ENCODE results near the gene LEF1. TPM values are rescaled to one million over a fixed set of nuclear protein-coding genes. Genes with fewer than 3 reads are reported as not detected.

Gene LEF1
- total and polyA plus RNA-seq, 2 donors (not counting 1 experiment from before 2014, with no cell fraction given): 1.8 to 2.6 TPM

DNA sequence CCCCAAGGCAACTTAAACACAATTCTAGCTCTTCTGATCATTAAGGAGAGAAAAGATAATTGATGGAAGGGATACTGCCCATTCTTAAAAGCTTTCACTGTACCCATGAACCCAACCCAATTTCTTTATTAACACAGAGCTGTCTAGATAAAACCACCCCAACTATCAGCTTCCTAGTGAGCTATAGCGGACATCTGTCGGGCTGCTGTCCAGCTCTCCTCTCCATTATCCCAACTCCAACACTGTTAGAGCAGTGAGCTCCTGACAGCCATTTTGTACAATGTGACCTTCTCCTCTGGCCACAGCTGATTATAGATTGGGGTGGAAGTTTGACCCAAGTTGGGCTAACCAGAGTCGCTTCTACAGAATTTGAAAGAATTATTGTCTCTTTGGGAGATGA is 112.9 kb downstream of the LEF1 start:
- DNase-seq (ENCODE audit: low read depth in 2 of 2): no peak
- no peak for TF ChIP-seq EZH2 (IDR thresholded peaks at IDR 0.05; ENCODE audit: low read length, missing control alignments)
- TF ChIP-seq, protein P1, sequence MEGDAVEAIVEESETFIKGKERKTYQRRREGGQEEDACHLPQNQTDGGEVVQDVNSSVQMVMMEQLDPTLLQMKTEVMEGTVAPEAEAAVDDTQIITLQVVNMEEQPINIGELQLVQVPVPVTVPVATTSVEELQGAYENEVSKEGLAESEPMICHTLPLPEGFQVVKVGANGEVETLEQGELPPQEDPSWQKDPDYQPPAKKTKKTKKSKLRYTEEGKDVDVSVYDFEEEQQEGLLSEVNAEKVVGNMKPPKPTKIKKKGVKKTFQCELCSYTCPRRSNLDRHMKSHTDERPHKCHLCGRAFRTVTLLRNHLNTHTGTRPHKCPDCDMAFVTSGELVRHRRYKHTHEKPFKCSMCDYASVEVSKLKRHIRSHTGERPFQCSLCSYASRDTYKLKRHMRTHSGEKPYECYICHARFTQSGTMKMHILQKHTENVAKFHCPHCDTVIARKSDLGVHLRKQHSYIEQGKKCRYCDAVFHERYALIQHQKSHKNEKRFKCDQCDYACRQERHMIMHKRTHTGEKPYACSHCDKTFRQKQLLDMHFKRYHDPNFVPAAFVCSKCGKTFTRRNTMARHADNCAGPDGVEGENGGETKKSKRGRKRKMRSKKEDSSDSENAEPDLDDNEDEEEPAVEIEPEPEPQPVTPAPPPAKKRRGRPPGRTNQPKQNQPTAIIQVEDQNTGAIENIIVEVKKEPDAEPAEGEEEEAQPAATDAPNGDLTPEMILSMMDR (conservative IDR thresholded peaks at IDR 0.05 in 1 of 2, IDR thresholded peaks at IDR 0.05 in 1 of 2; ENCODE audit: low read depth in 1 of 2, low read length in 2 of 2): no peak
- no peak overlapping the region for H3K4me2 ChIP-seq (ENCODE audit: extremely low read depth, insufficient read depth, low read length)
- no peaks in the 10 kb centered on the region for H3K27me3 ChIP-seq (ENCODE audit: control insufficient read depth, insufficient read depth, low read length)
- no peaks in the 10 kb centered on the region for H3K36me3 ChIP-seq (ENCODE audit: control insufficient read depth, insufficient read depth, low read length)
- peaks cover 5% of the 10 kb centered on the region for H3K4me1 ChIP-seq (ENCODE audit: control insufficient read depth, extremely low read depth, insufficient read depth, low read length)
- H3K4me3 ChIP-seq (replicated peaks in 1 of 4; ENCODE audit: control extremely low read depth in 1 of 4, insufficient read depth in 1 of 4, low read depth in 3 of 4, low read length in 4 of 4): no peak overlapping the region
- no peaks in the 10 kb centered on the region for H3K9me3 ChIP-seq (ENCODE audit: control insufficient read depth, insufficient read depth, low read depth, low read length)
- no peaks in the 10 kb centered on the region for H4K20me1 ChIP-seq (ENCODE audit: control insufficient read depth, extremely low read depth, insufficient read depth, low read length)
- H3K79me2 ChIP-seq (ENCODE audit: control insufficient read depth, insufficient read depth, low read length): no peaks in the 10 kb centered on the region
- no peak overlapping the region for H3K9ac ChIP-seq (ENCODE audit: insufficient read depth, low read length)
- no peak overlapping the region for H3K27ac ChIP-seq (ENCODE audit: insufficient read depth, low read length)
- no peak overlapping the region for H2AFZ ChIP-seq (ENCODE audit: low read length)

DNA sequence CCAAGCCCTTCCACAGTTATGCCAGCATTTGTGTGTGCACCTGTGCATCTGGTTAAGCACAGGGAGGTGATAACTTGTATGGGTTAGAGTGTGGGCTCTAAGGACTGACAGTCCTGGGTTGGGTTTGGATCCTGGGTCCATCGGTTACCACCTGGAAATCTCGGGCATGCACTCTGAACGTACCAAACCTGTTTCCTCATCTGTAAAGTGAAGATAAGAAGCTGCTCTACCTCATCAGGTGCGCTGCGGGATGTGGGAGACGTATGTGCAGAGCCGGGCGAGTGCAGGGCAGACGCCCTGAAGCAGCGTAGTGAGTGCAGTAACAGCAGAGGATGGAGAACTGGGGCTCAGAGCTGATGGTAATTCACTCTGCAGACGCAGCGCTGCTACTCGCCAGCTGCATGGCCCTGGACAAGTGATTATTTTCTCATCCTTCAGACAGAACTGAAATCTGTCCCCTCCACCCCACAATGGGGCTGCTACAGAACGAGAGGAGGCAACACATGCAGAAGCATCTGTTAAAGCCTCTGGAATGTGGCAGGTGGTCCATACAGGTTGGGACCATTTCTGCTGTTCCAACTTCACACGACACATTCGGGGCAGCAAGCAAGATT is 114.6 kb downstream of the LEF1 start:
- H3K4me2 ChIP-seq (ENCODE audit: extremely low read depth, insufficient read depth, low read length): no peak overlapping the region
- peaks cover 5% of the 10 kb centered on the region for H3K4me1 ChIP-seq (ENCODE audit: control insufficient read depth, extremely low read depth, insufficient read depth, low read length)
- H4K20me1 ChIP-seq (ENCODE audit: control insufficient read depth, extremely low read depth, insufficient read depth, low read length): no peaks in the 10 kb centered on the region
- no peak overlapping the region for H3K27ac ChIP-seq (ENCODE audit: insufficient read depth, low read length)
- no peaks in the 10 kb centered on the region for H3K9me3 ChIP-seq (ENCODE audit: control insufficient read depth, insufficient read depth, low read depth, low read length)
- H3K79me2 ChIP-seq (ENCODE audit: control insufficient read depth, insufficient read depth, low read length): no peaks in the 10 kb centered on the region
- DNase-seq (ENCODE audit: low read depth in 2 of 2): no peak
- TF ChIP-seq EZH2 (IDR thresholded peaks at IDR 0.05; ENCODE audit: low read length, missing control alignments): no peak
- TF ChIP-seq, protein P1 (conservative IDR thresholded peaks at IDR 0.05 in 1 of 2, IDR thresholded peaks at IDR 0.05 in 1 of 2; ENCODE audit: low read depth in 1 of 2, low read length in 2 of 2): no peak
- H2AFZ ChIP-seq (ENCODE audit: low read length): no peak overlapping the region
- no peak overlapping the region for H3K9ac ChIP-seq (ENCODE audit: insufficient read depth, low read length)
- no peaks in the 10 kb centered on the region for H3K36me3 ChIP-seq (ENCODE audit: control insufficient read depth, insufficient read depth, low read length)
- H3K4me3 ChIP-seq (replicated peaks in 1 of 4; ENCODE audit: control extremely low read depth in 1 of 4, insufficient read depth in 1 of 4, low read depth in 3 of 4, low read length in 4 of 4): no peak overlapping the region
- H3K27me3 ChIP-seq (ENCODE audit: control insufficient read depth, insufficient read depth, low read length): no peaks in the 10 kb centered on the region

DNA sequence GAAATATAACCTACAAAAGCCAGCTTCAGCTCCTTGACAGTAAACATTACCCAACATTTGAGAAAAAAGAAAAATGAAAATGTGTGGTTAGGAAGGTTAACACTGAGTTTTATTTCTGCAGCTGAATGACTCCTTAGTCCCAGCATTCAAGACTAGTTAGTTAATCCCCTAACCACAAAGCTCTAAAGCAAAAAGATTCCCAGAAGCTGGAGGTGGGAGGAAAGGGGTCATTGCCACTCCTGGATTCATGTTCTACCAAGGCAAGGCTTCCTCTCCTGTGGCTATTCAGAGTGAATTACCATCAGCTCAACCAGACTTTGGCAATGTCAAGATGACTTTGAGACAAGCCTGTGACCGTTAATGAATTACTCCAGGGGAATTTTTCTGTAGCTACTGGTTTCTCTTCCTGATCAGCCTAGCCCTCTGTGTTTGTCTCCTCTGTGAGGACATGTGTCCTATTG is 115.5 kb downstream of the LEF1 start:
- H3K4me2 ChIP-seq (ENCODE audit: extremely low read depth, insufficient read depth, low read length): no peak overlapping the region
- H3K27ac ChIP-seq (ENCODE audit: insufficient read depth, low read length): no peak overlapping the region
- H3K79me2 ChIP-seq (ENCODE audit: control insufficient read depth, insufficient read depth, low read length): no peaks in the 10 kb centered on the region
- no peak overlapping the region for H3K4me3 ChIP-seq (replicated peaks in 1 of 4; ENCODE audit: control extremely low read depth in 1 of 4, insufficient read depth in 1 of 4, low read depth in 3 of 4, low read length in 4 of 4)
- no peak for TF ChIP-seq EZH2 (IDR thresholded peaks at IDR 0.05; ENCODE audit: low read length, missing control alignments)
- TF ChIP-seq, protein P1 (conservative IDR thresholded peaks at IDR 0.05 in 1 of 2, IDR thresholded peaks at IDR 0.05 in 1 of 2; ENCODE audit: low read depth in 1 of 2, low read length in 2 of 2): no peak
- H3K9ac ChIP-seq (ENCODE audit: insufficient read depth, low read length): no peak overlapping the region
- no peaks in the 10 kb centered on the region for H4K20me1 ChIP-seq (ENCODE audit: control insufficient read depth, extremely low read depth, insufficient read depth, low read length)
- no peaks in the 10 kb centered on the region for H3K36me3 ChIP-seq (ENCODE audit: control insufficient read depth, insufficient read depth, low read length)
- H3K4me1 ChIP-seq (ENCODE audit: control insufficient read depth, extremely low read depth, insufficient read depth, low read length): no peaks in the 10 kb centered on the region
- no peak overlapping the region for H2AFZ ChIP-seq (ENCODE audit: low read length)
- H3K9me3 ChIP-seq (ENCODE audit: control insufficient read depth, insufficient read depth, low read depth, low read length): no peaks in the 10 kb centered on the region
- DNase-seq (ENCODE audit: low read depth in 2 of 2): peak in 1 of 2 donors; percentile 40
- H3K27me3 ChIP-seq (ENCODE audit: control insufficient read depth, insufficient read depth, low read length): no peaks in the 10 kb centered on the region
